ENCODE data around the gene SREBF1. TPM values are rescaled to one million over a fixed set of nuclear protein-coding genes. Genes with fewer than 3 reads are reported as not detected.
A peak's percentile ranks its signal among the peaks of the same experiment; 100 is the strongest.

Gene SREBF1
- total RNA-seq, 1 donor from 2014 or later, result 167 TPM

GRCh38 chr17:17871913-17872312 is 35.1 kb upstream of the SREBF1 start:
- Mint-ChIP-seq H3K4me1 (ENCODE audit: low read depth) (no peaks in the 10 kb centered on the region), H3K4me3 (no peak overlapping the region), H3K36me3 (ENCODE audit: low read depth) (peaks cover 7% of the 10 kb centered on the region)

GRCh38 chr17:17870247-17870646 is 33.5 kb upstream of the SREBF1 start:
- Mint-ChIP-seq H3K36me3 (ENCODE audit: low read depth) (peaks cover 7% of the 10 kb centered on the region), H3K4me1 (ENCODE audit: low read depth) (no peaks in the 10 kb centered on the region), H3K27me3 (ENCODE audit: insufficient read depth) (no peaks in the 10 kb centered on the region), H3K9me3 (no peaks in the 10 kb centered on the region), H3K4me3 (no peak overlapping the region), H3K27ac (no peak overlapping the region)
- DNase-seq (ENCODE audit: low spot score), result no peak
- intact Hi-C loops (cut with micrococcal nuclease), result no loop called here

More at GRCh38 chr17:17871913-17872312, 35.1 kb upstream of the SREBF1 start:
- intact Hi-C loops (cut with micrococcal nuclease), result no loop called here
- DNase-seq (ENCODE audit: low spot score), result no peak
- Mint-ChIP-seq H3K27me3 (ENCODE audit: insufficient read depth) (no peaks in the 10 kb centered on the region), H3K27ac (no peak overlapping the region), H3K9me3 (no peaks in the 10 kb centered on the region)

GRCh38 chr17:17868641-17869522 is 32.1 kb upstream of the SREBF1 start:
- peaks cover 7% of the 10 kb centered on the region for H3K36me3 Mint-ChIP-seq (ENCODE audit: low read depth)
- H3K4me3 Mint-ChIP-seq, result no peak overlapping the region
- no peak overlapping the region for H3K27ac Mint-ChIP-seq
- intact Hi-C loops (cut with micrococcal nuclease), result no loop called here
- H3K4me1 Mint-ChIP-seq (ENCODE audit: low read depth), result no peaks in the 10 kb centered on the region
- H3K9me3 Mint-ChIP-seq, result no peaks in the 10 kb centered on the region
- no peak for DNase-seq (ENCODE audit: low spot score)
- H3K27me3 Mint-ChIP-seq (ENCODE audit: insufficient read depth), result no peaks in the 10 kb centered on the region

GRCh38 chr17:17866897-17867296 is 30.1 kb upstream of the SREBF1 start:
- no peak for DNase-seq (ENCODE audit: low spot score)
- Mint-ChIP-seq H3K27ac (no peak overlapping the region), H3K36me3 (ENCODE audit: low read depth) (peaks cover 10% of the 10 kb centered on the region), H3K27me3 (ENCODE audit: insufficient read depth) (no peaks in the 10 kb centered on the region), H3K4me3 (no peak overlapping the region), H3K4me1 (ENCODE audit: low read depth) (peaks cover 8% of the 10 kb centered on the region), H3K9me3 (no peaks in the 10 kb centered on the region)
- intact Hi-C loops (cut with micrococcal nuclease), result no loop called here

- intact Hi-C loops (cut with micrococcal nuclease), result no loop called here
- Mint-ChIP-seq H3K36me3 (ENCODE audit: low read depth) (peaks cover 8% of the 10 kb centered on the region), H3K27ac (no peak overlapping the region), H3K4me1 (ENCODE audit: low read depth) (peaks cover 8% of the 10 kb centered on the region), H3K9me3 (no peaks in the 10 kb centered on the region), H3K27me3 (ENCODE audit: insufficient read depth) (no peaks in the 10 kb centered on the region), H3K4me3 (no peak overlapping the region)
- no peak for DNase-seq (ENCODE audit: low spot score)
Measured at GRCh38 chr17:17866425-17866824, 29.6 kb upstream of the SREBF1 start.

GRCh38 chr17:17865035-17865434 is 28.2 kb upstream of the SREBF1 start:
- Mint-ChIP-seq H3K4me3 (no peak overlapping the region), H3K27ac (no peak overlapping the region), H3K27me3 (ENCODE audit: insufficient read depth) (no peaks in the 10 kb centered on the region), H3K9me3 (no peaks in the 10 kb centered on the region), H3K36me3 (ENCODE audit: low read depth) (peaks cover 8% of the 10 kb centered on the region), H3K4me1 (ENCODE audit: low read depth) (peaks cover 8% of the 10 kb centered on the region)
- no peak for DNase-seq (ENCODE audit: low spot score)
- intact Hi-C loops (cut with micrococcal nuclease), result no loop called here

- H3K4me1 Mint-ChIP-seq (ENCODE audit: low read depth), result peaks cover 18% of the 10 kb centered on the region
- intact Hi-C loops (cut with micrococcal nuclease), result loop anchor here (1.0 to 2.0 kb wide), 5 partner anchors 48 to 179 kb away; partner anchors contain the start of gene RAI1
- H3K36me3 Mint-ChIP-seq (ENCODE audit: low read depth), result peaks cover 4% of the 10 kb centered on the region
- no peak overlapping the region for H3K4me3 Mint-ChIP-seq
- DNase-seq (ENCODE audit: low spot score), result no peak
- H3K27me3 Mint-ChIP-seq (ENCODE audit: insufficient read depth), result no peaks in the 10 kb centered on the region
- H3K27ac Mint-ChIP-seq, result no peak overlapping the region
- H3K9me3 Mint-ChIP-seq, result no peaks in the 10 kb centered on the region
Measured at GRCh38 chr17:17860766-17861107, 24.0 kb upstream of the SREBF1 start.

GRCh38 chr17:17859909-17860765 is 23.4 kb upstream of the SREBF1 start:
- H3K27me3 Mint-ChIP-seq (ENCODE audit: insufficient read depth), result no peaks in the 10 kb centered on the region
- DNase-seq (ENCODE audit: low spot score), result peak; percentile 59
- no peak overlapping the region for H3K4me3 Mint-ChIP-seq
- peaks cover 24% of the 10 kb centered on the region for H3K4me1 Mint-ChIP-seq (ENCODE audit: low read depth)
- H3K9me3 Mint-ChIP-seq, result no peaks in the 10 kb centered on the region
- H3K27ac Mint-ChIP-seq, result no peak overlapping the region
- intact Hi-C loops (cut with micrococcal nuclease), result loop anchor here (1.0 to 2.0 kb wide), 5 partner anchors 48 to 179 kb away; partner anchors contain the start of gene RAI1
- peaks cover 4% of the 10 kb centered on the region for H3K36me3 Mint-ChIP-seq (ENCODE audit: low read depth)

GRCh38 chr17:17857496-17857895 is 20.7 kb upstream of the SREBF1 start:
- intact Hi-C loops (cut with micrococcal nuclease), result no loop called here
- peaks cover 3% of the 10 kb centered on the region for H3K36me3 Mint-ChIP-seq (ENCODE audit: low read depth)
- no peak overlapping the region for H3K27ac Mint-ChIP-seq
- peaks cover 38% of the 10 kb centered on the region for H3K4me1 Mint-ChIP-seq (ENCODE audit: low read depth)
- no peak overlapping the region for H3K4me3 Mint-ChIP-seq
- no peaks in the 10 kb centered on the region for H3K27me3 Mint-ChIP-seq (ENCODE audit: insufficient read depth)
- DNase-seq (ENCODE audit: low spot score), result no peak
- H3K9me3 Mint-ChIP-seq, result no peaks in the 10 kb centered on the region

GRCh38 chr17:17856386-17856785 is 19.6 kb upstream of the SREBF1 start:
- H3K4me1 Mint-ChIP-seq (ENCODE audit: low read depth), result peaks cover 49% of the 10 kb centered on the region
- no peak for DNase-seq (ENCODE audit: low spot score)
- intact Hi-C loops (cut with micrococcal nuclease), result no loop called here
- no peaks in the 10 kb centered on the region for H3K27me3 Mint-ChIP-seq (ENCODE audit: insufficient read depth)
- H3K27ac Mint-ChIP-seq, result no peak overlapping the region
- H3K36me3 Mint-ChIP-seq (ENCODE audit: low read depth), result peaks cover 2% of the 10 kb centered on the region
- no peaks in the 10 kb centered on the region for H3K9me3 Mint-ChIP-seq
- H3K4me3 Mint-ChIP-seq, result no peak overlapping the region

- H3K4me1 Mint-ChIP-seq (ENCODE audit: low read depth), result peaks cover 53% of the 10 kb centered on the region
- intact Hi-C loops (cut with micrococcal nuclease), result loop anchor here (2.0 kb wide), 2 partner anchors 117 to 183 kb away; partner anchors contain the start of genes ATPAF2, DRC3, GID4 and TOM1L2
- peak overlapping the region; percentile 31 for H3K27ac Mint-ChIP-seq
- no peak overlapping the region for H3K4me3 Mint-ChIP-seq
- DNase-seq (ENCODE audit: low spot score), result no peak
- H3K27me3 Mint-ChIP-seq (ENCODE audit: insufficient read depth), result no peaks in the 10 kb centered on the region
- H3K36me3 Mint-ChIP-seq (ENCODE audit: low read depth), result peaks cover 3% of the 10 kb centered on the region
- H3K9me3 Mint-ChIP-seq, result no peaks in the 10 kb centered on the region
Measured at GRCh38 chr17:17855976-17856375, 19.2 kb upstream of the SREBF1 start.

GRCh38 chr17:17853811-17854447 is 17.1 kb upstream of the SREBF1 start:
- intact Hi-C loops (cut with micrococcal nuclease), result loop anchor here (1.0 to 5.0 kb wide), 8 partner anchors 18 to 185 kb away; partner anchors contain the start of genes ATPAF2, DRC3, GID4 and SREBF1
- H3K9me3 Mint-ChIP-seq, result no peaks in the 10 kb centered on the region

More at GRCh38 chr17:17853811-17854447, 17.1 kb upstream of the SREBF1 start:
- peaks cover 73% of the 10 kb centered on the region for H3K4me1 Mint-ChIP-seq (ENCODE audit: low read depth)
- no peaks in the 10 kb centered on the region for H3K27me3 Mint-ChIP-seq (ENCODE audit: insufficient read depth)
- peak overlapping the region; percentile 70 for H3K4me3 Mint-ChIP-seq
- no peak for DNase-seq (ENCODE audit: low spot score)
- H3K27ac Mint-ChIP-seq, result peak overlapping the region; percentile 87
- peaks cover 5% of the 10 kb centered on the region for H3K36me3 Mint-ChIP-seq (ENCODE audit: low read depth)

Data from activated T-helper 1 cell treated with anti-CD3 and anti-CD28 coated beads, Interleukin-12 subunit alpha, Interleukin-12 subunit beta, Interleukin-2, Interleukin-4 antibody, amounts not matched to agents 30 ng/mL and 10 ng/mL and 1 ng/mL, durations not matched to agents 14 hours and 24 hours and 36 hours (primary cell).